KOPT-K1 (cell line): ENCODE measurements around the gene RAD51B.

ENCODE experiments used
- H3K27ac ChIP-seq: fragments of 200-600 bp; sonication (generic); 2 replicates; pipeline ENCODE4 v1.5.1; 2016; ENCODE audit warnings: antibody characterized with exemption, mild to moderate bottlenecking, low read depth, low read length; ENCODE audit not compliant: poor library complexity, severe bottlenecking
- H3K36me3 ChIP-seq: fragments of 200-600 bp; sonication (generic); 2 replicates; pipeline ENCODE4 v1.5.1; 2017; ENCODE audit warnings: antibody characterized with exemption, mild to moderate bottlenecking, low read length, moderate library complexity; ENCODE audit not compliant: insufficient read depth
- H3K9me3 ChIP-seq: fragments of 200-600 bp; sonication (generic); 2 replicates; pipeline ENCODE4 v1.5.1; 2017; ENCODE audit warnings: antibody characterized with exemption, low read length, mild to moderate bottlenecking; ENCODE audit not compliant: insufficient read depth, poor library complexity, severe bottlenecking

The RAD51B gene

DNA sequence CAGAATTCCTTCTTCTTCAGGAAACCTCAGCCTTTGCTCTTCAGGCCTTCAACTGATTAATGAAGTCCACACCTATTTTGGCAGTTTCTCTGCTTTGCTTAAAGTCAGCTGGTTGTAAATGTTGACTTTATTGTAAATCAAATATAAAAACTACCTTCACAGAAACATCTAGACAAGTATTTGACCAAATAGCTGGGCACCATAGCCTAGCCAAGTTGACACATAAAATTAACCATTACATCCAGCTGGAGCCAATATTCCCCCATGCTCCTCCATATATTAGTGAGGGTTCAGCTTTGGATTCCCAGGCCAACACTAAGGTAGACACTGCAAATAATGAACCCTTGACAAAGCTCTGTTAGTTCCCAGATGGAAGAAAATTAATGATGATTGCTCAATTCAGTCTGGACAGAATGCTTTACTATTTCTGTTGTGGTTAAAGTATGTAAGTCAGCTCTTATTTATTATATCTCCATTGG is 847.8 kb downstream of the RAD51B start:
- no peak overlapping the region for H3K27ac ChIP-seq
- H3K9me3 ChIP-seq = no peaks in the 10 kb centered on the region
- no peaks in the 10 kb centered on the region for H3K36me3 ChIP-seq

DNA sequence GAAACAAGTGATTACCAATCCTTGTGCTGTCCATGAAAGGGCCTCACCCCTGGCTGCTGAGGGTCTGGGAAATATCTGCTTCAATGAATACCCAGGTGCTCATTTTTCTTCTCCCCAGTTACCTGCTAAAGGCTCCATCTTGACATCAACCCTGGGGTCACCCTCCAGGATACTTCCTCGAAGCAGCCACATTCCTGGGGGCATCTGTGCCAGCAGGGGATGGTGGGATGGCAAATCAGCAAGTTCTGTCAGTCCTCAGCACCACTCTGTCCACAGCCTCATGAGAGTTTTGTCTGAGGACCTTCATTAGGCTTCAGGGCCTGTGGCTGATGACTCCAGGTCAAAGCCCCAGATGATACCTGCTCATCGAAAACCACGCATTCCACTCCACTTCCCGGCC is 848.4 kb downstream of the RAD51B start:
- Histone ChIP-seq H3K27ac (no peak overlapping the region), H3K36me3 (no peaks in the 10 kb centered on the region), H3K9me3 (no peaks in the 10 kb centered on the region)

DNA sequence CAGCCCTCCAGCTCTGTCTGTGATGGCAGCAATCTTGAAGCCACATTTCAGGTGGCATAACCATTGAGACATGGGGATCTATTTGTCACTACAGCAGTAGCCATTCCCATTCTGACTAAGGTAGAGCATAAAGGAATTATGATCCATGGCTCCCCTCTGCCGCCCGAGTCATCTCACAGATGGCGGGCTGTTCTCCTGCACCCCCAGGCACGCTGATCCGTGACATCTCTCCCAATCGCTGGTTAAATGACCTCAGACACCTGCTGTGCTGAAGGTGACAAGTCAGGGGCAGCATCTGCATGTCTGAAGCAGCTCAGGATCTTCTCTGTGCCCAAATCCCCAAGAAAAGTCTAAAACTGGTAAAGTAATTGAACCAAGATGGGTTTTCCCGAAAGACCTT is 849.0 kb downstream of the RAD51B start:
- no peaks in the 10 kb centered on the region for H3K36me3 ChIP-seq
- H3K27ac ChIP-seq = no peak overlapping the region
- no peaks in the 10 kb centered on the region for H3K9me3 ChIP-seq

DNA sequence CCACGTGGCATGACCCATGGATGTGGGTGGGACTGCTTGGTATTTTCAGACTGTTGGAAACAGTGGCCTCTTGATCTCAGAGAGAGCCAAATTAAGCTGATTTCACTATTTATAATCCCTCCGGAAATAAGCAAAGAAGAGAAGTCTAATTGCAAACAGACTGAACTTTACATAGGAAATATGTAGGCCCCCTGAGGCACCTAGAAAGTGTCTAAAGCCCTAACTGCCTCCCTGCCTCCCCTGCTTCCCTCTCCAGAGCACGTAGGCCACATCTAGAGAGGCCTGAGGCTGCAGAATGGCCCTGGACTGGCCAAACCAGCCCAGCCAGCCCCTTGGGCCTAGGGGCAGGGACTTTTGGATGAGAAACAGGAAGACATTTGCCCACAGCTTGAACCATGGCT is 849.5 kb downstream of the RAD51B start:
- Histone ChIP-seq H3K27ac (no peak overlapping the region), H3K9me3 (no peaks in the 10 kb centered on the region)

DNA sequence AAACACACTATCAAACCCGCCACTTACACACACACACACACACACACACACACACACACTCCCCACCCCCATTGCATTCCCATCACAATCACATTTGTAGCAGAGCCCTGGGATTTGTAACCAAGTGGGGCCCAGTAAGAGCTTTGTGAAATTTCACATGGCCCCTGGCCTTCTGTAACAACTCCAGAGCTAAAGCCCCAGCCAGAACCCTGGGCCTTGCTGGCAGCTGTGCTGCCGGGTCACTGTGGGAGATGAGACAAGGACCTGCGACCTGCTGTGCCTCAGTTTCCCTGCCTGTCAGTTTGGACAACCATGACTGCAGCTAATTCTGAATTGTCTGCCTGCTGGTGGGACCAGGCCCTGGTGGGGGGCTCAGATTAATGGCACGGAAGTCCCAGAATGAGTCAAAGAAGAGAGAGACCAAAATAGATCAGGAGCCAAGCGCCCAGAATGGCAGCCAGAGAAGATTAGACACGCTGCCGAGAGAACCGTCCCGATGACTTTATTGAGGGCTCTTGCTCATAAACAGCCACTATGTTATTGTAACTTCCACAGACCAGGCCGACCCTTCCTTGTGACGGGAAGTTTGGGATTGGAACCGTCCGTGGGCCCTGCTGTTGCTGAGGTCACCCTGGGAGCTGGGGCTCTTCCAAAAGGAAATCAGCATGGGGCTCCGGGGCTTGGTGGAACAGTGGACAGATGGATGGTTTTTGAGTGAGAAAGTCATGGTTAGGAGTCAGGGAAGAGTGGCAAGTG is 850.2 kb downstream of the RAD51B start:
- H3K27ac ChIP-seq = no peak overlapping the region
- H3K36me3 ChIP-seq = no peaks in the 10 kb centered on the region
- H3K9me3 ChIP-seq = no peaks in the 10 kb centered on the region

More for the DNA sequence above, 849.5 kb downstream of the RAD51B start:
- H3K36me3 ChIP-seq = no peaks in the 10 kb centered on the region

DNA sequence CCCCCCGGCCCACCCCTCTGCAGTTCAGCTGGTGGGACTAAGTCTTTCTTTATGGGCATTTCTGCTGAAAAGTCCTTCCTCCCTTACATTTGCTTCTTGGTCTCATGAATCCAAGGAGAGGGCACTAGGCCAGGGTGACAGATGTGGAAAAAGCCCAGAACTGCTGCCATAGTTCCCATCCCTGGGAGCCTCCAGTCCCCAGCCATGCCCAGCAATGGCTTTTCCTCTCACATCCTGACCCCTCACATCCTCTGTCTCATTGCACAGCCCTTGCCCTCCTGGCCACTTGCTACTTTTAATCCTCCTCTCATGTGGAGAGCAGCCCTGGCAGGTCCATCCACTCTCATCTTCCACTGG is 850.8 kb downstream of the RAD51B start:
- H3K9me3 ChIP-seq = no peaks in the 10 kb centered on the region
- no peak overlapping the region for H3K27ac ChIP-seq
- H3K36me3 ChIP-seq = no peaks in the 10 kb centered on the region

DNA sequence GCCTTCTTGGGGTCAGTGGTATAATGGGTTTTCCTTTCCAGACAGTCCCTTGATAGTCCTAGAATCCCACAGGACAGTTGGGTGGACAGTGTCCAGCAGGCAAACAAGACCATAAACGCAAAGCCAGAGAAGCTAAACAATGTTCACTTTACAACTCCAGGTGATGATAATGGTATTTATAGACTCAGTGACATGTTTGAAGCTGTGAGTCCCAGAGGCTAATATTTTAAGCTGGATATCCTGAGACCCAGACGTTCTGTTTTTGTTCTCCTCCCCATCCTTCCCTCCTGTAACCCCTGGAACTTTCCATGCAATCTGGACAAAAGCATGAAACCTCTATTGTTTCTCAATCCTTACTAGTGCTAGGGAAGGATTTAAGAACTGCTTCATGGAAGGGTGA is 852.3 kb downstream of the RAD51B start:
- Histone ChIP-seq H3K27ac (no peak overlapping the region), H3K9me3 (no peaks in the 10 kb centered on the region), H3K36me3 (no peaks in the 10 kb centered on the region)

DNA sequence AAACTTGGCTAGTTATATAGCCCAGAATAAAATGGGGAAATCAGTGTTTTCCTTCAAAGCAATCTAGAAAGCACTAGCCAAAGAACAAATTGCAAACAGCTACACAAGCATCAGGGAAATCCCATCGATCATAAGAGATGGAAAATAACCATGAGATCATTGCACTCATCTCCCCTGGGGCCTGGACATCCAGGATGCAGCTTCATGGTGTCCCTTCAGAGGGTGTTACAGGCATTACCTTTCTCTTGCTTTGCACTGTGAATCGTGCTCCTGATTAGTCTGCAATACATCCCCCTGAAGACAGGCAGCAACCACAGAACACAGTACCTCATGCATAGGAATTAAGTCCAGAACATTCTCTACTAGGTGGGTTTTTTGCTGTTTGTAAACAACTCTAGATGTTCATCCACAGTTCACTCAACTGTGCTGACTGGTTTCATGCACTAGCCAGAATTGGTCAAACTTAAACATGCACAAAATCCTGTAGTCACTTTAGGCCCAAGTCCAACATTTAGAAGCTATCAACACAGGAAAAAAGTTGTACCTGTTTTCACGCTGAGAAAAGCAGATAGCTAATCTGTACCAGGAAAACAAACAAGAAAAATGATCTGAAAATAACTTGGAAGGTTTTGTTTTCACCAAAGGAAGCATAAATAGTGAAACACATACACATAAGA is 853.2 kb downstream of the RAD51B start:
- H3K36me3 ChIP-seq = no peaks in the 10 kb centered on the region
- H3K9me3 ChIP-seq = no peaks in the 10 kb centered on the region
- H3K27ac ChIP-seq = no peak overlapping the region

DNA sequence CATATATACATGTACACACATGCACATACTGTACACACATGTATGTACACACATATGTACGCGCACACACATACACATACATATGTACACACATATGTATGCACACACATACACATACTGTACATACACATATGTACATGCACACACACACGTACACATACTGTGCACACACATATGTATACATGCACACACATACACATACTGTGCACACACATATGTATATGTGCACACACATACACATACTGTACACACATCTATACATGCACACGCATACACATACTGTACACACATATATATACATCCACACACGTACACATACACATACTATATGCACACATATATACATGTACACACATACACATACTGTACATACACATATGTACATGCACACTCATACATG is 853.9 kb downstream of the RAD51B start:
- Histone ChIP-seq H3K9me3 (no peaks in the 10 kb centered on the region), H3K27ac (no peak overlapping the region), H3K36me3 (no peaks in the 10 kb centered on the region)

DNA sequence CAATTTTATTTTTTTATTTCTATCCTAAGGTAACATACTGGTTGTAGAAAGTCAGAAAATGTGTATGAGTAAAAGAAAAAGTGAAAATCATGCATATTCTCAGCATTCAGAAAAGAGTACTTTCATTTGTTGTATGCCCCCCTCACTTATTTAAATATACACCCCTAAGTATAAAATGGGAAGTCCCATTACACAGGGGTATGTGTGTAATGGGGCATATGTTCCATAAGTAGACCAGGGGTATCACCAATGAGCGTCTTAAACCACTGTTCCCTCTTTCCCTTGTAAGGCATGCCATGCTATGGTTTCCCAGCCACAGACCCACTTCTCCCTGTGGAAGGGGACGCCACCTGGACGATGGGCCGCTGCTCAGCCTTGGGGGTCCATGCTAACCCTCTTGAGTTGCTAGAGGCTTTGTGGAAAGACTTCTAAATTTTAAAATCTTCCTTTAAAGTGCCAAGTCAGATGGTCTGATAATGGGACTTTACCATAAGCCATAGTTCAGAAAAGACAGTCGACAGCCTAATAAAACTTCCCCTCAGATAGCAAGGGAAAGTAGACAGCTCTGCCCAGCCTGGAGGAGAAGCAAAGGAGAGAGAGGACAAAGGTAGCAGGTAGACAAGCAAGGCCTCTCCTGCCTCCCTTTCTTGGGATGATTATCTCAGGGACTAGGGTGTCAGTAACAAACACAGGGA is 855.1 kb downstream of the RAD51B start:
- no peak overlapping the region for H3K27ac ChIP-seq
- H3K36me3 ChIP-seq = no peaks in the 10 kb centered on the region
- H3K9me3 ChIP-seq = no peaks in the 10 kb centered on the region

DNA sequence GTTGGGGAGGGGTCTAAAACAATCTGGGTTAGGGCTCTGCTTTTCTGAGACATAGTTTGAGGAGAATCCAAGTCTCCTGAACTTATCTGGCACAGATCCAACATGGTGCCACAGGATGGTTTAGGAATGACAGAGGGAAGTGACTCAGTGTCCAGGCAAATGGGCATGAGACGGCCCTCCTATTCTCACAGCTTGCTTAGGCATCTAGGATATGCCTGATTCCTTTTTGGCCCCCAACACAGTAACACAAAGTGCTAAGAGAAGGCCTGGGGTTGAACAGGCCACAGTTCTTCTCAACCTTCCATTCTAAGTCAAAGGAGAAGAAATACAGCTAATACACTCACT is 855.6 kb downstream of the RAD51B start:
- H3K9me3 ChIP-seq = no peaks in the 10 kb centered on the region
- no peaks in the 10 kb centered on the region for H3K36me3 ChIP-seq
- no peak overlapping the region for H3K27ac ChIP-seq

DNA sequence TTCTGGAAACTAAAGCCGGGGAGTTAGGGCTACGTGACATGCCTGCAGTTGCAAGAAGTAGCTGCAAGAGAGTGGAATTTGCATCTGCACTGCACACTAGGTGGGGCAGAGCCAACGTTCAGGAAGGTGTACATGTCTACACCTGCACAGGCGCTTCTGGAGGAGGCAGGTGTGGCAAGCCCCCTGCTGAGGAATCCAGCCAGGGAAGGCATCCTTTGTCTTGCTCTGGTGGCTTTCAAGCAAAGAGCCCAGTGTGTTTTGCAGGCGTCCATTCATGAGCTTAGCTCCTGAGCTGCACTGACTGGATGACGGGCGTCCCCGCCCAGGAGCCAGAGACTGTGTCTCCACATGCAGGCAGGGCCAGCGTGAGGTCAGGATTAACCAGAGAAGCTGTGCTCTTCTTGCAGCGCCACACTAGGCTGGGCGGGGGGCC is 856.9 kb downstream of the RAD51B start:
- no peak overlapping the region for H3K27ac ChIP-seq

DNA sequence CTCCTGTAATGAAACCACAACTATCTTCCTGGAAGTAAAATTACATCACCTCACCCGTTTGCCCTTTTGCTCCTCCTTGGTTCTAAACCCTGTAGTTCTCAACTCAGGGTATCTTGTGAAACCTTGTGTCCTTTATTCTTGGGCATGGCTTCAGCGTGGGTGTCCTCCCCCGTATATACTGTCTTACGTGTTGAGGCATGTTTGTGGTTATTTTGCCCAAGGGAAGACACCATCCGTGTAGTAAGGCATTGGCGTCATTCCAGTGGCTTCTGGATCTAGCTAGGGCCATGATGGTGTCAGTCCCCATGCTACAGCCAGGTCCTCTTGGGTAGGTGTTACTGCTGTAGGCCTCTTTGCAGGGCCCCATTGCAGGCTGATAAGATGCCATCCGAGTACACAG is 857.9 kb downstream of the RAD51B start:
- Histone ChIP-seq H3K9me3 (no peaks in the 10 kb centered on the region), H3K36me3 (no peaks in the 10 kb centered on the region), H3K27ac (no peak overlapping the region)

More for the DNA sequence above, 856.9 kb downstream of the RAD51B start:
- no peaks in the 10 kb centered on the region for H3K9me3 ChIP-seq
- H3K36me3 ChIP-seq = no peaks in the 10 kb centered on the region

DNA sequence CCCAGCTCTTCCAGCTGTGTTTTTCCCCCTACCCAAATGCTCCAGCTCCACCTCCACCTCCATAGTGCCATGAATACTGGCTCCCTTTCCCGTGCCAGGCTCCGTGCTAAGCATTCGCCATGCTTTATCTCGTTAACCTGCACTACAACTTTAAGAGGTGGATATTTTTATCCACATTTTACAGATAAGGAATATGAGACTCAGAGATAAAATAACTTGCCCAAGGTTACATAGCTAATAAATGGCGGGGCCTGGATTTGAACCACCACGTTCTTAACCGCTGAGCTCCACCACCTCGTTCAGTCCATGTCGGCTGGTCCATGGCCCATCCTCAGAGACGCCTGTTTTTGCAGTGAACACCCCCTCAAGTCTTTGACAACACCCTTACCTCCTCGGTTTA is 858.3 kb downstream of the RAD51B start:
- no peaks in the 10 kb centered on the region for H3K36me3 ChIP-seq
- H3K27ac ChIP-seq = no peak overlapping the region
- H3K9me3 ChIP-seq = no peaks in the 10 kb centered on the region

DNA sequence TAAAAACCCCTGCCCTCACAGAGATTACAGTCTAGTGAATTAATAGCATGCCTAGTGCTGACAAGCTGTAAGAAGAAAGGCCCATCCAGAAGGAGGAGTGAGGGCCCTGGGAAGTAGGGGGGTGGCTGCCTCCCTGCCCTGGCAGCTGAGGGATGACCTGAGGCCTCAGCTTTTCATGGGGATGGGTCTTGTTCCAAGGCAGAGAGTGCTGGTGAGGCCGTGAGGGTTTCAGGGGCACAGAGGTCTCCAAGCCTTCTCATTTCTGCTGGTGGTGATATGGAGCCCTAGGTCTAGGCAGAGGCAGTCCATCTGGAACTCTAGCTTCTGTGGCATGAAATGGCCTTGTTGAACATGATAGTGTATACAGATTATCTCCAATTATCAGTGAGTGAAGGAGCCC is 858.9 kb downstream of the RAD51B start:
- Histone ChIP-seq H3K27ac (no peak overlapping the region), H3K9me3 (no peaks in the 10 kb centered on the region), H3K36me3 (no peaks in the 10 kb centered on the region)
